ENCODE measurements around the gene MAGI2.

The MAGI2 gene

GRCh38 chr7:79453558-79454360, at the start of gene MAGI2:
TSS of gene MAGI2 (minus strand) at chr7:79453667. CDS start at chr7:79453320, 347 bp downstream.
- peak; percentile 87 for DNase-seq (ENCODE audit: low spot score)

GRCh38 chr7:79502151-79502550, 48.7 kb upstream of the MAGI2 start:
- no peak for DNase-seq (ENCODE audit: low spot score)

GRCh38 chr7:79500759-79501158, 47.3 kb upstream of the MAGI2 start:
- no peak for DNase-seq (ENCODE audit: low spot score)

GRCh38 chr7:79497728-79498127, 44.3 kb upstream of the MAGI2 start:
- DNase-seq (ENCODE audit: low spot score): no peak

- DNase-seq (ENCODE audit: low spot score): no peak
Observed at GRCh38 chr7:79495544-79496272, 42.2 kb upstream of the MAGI2 start.

- DNase-seq (ENCODE audit: low spot score): no peak
Observed at GRCh38 chr7:79494046-79494445, 40.6 kb upstream of the MAGI2 start.

GRCh38 chr7:79489371-79489770, 35.9 kb upstream of the MAGI2 start:
- no peak for DNase-seq (ENCODE audit: low spot score)

- no peak for DNase-seq (ENCODE audit: low spot score)
Observed at GRCh38 chr7:79478386-79478785, 24.9 kb upstream of the MAGI2 start.

- no peak for DNase-seq (ENCODE audit: low spot score)
Observed at GRCh38 chr7:79475455-79475854, 22.0 kb upstream of the MAGI2 start.

- DNase-seq (ENCODE audit: low spot score): no peak
Observed at GRCh38 chr7:79471699-79472098, 18.2 kb upstream of the MAGI2 start.

GRCh38 chr7:79471283-79471682, 17.8 kb upstream of the MAGI2 start:
- DNase-seq (ENCODE audit: low spot score): no peak

- no peak for DNase-seq (ENCODE audit: low spot score)
Observed at GRCh38 chr7:79465551-79465950, 12.1 kb upstream of the MAGI2 start.

- DNase-seq (ENCODE audit: low spot score): no peak
Observed at GRCh38 chr7:79464051-79464450, 10.6 kb upstream of the MAGI2 start.

- no peak for DNase-seq (ENCODE audit: low spot score)
Observed at GRCh38 chr7:79462390-79462789, 8.9 kb upstream of the MAGI2 start.

GRCh38 chr7:79461660-79462059, 8.2 kb upstream of the MAGI2 start:
- peak; percentile 20 for DNase-seq (ENCODE audit: low spot score)

GRCh38 chr7:79459381-79459780, 5.9 kb upstream of the MAGI2 start:
- DNase-seq (ENCODE audit: low spot score): peak; percentile 50

- DNase-seq (ENCODE audit: low spot score): peak; percentile 25
Observed at GRCh38 chr7:79458796-79459195, 5.3 kb upstream of the MAGI2 start.

GRCh38 chr7:79455173-79455790, 1.8 kb upstream of the MAGI2 start:
- DNase-seq (ENCODE audit: low spot score): no peak

- DNase-seq (ENCODE audit: low spot score): peak; percentile 61
Observed at GRCh38 chr7:79454361-79454960, 994 bp upstream of the MAGI2 start.

GRCh38 chr7:79453266-79453557, 255 bp downstream of the MAGI2 start:
- no peak for DNase-seq (ENCODE audit: low spot score)

- peak; percentile 42 for DNase-seq (ENCODE audit: low spot score)
Observed at GRCh38 chr7:79452495-79453265, 787 bp downstream of the MAGI2 start.

GRCh38 chr7:79452032-79452494, 1.4 kb downstream of the MAGI2 start:
- peak; percentile 91 for DNase-seq (ENCODE audit: low spot score)

All from AG20443 (cell line).